PFSK-1 (cell line): ENCODE measurements around the gene ASCL5.

Experiments used
- FOXP2 ChIP-seq: optimal IDR thresholded peaks from 2 replicates; pipeline ENCODE3; 2011; ENCODE audit warnings: borderline replicate concordance, control low read depth, inconsistent platforms; ENCODE audit not compliant: insufficient read depth; ENCODE audit errors: extremely low read length, extremely low read depth
- POLR2AphosphoS5 ChIP-seq: IDR thresholded peaks from 2 replicates; pipeline ENCODE4 v1.6.1; 2012; ENCODE audit warnings: low read depth, mild to moderate bottlenecking, control low read depth, low read length, moderate library complexity
- REST ChIP-seq, 2 experiments: IDR thresholded peaks; 2 replicates each; pipeline versions ENCODE4 v1.6.1 to v1.8.0; 2011 to 2012; ENCODE audit warnings: low read depth in 2 of 2, low read length in 2 of 2, control low read depth in 1 of 2, inconsistent platforms in 1 of 2, mild to moderate bottlenecking in 1 of 2, moderate library complexity in 1 of 2; ENCODE audit not compliant: insufficient read depth in 1 of 2
- SIN3A ChIP-seq: IDR thresholded peaks from 2 replicates; pipeline ENCODE4 v1.6.1; 2012; ENCODE audit warnings: mild to moderate bottlenecking, low read length, moderate library complexity, borderline replicate concordance; ENCODE audit not compliant: insufficient read depth
- TAF1 ChIP-seq: IDR thresholded peaks from 2 replicates; pipeline ENCODE4 v1.6.1; 2012; ENCODE audit warnings: low read length, control low read depth, borderline replicate concordance; ENCODE audit not compliant: insufficient read depth

GRCh38 chr1:201091256-201091655 is 35.7 kb downstream of the ASCL5 start:
- no peak for TF ChIP-seq REST (IDR thresholded peaks at IDR 0.05; ENCODE audit: insufficient read depth in 1 of 2, low read depth in 2 of 2, low read length in 2 of 2)
- TF ChIP-seq POLR2AphosphoS5: no peak
- TF ChIP-seq SIN3A: no peak
- no peak for TF ChIP-seq FOXP2
- TF ChIP-seq TAF1: no peak
